CD8-positive, alpha-beta memory T cell (primary cell): Measurements from ENCODE around the gene KIAA1671. TPM values are rescaled to one million over a fixed set of nuclear protein-coding genes. Genes with fewer than 3 reads are reported as not detected.

Experiments
- CTCF ChIA-PET: fragments of 350-600 bp; sonication (Branson Sonifier 250); formaldehyde crosslinking; loops from one replicate; lab custom pipeline; 2021; ENCODE audit warnings: antibody characterized with exemption; lab: Charles Lee
- POLR2A ChIA-PET: fragments of 350-600 bp; sonication (Branson Sonifier 250); formaldehyde crosslinking; loops from one replicate; lab custom pipeline; 2021; ENCODE audit warnings: antibody characterized with exemption; lab: Charles Lee
- DNase-seq, 5 donors: peaks; one replicate each; pipeline versions ENCODE4 v3.0.0 to v3.0.0-alpha.2; 2020 to 2022; ENCODE audit warnings: mixed read lengths in 1 of 5
- H3K27ac ChIP-seq: one replicate; pipeline ENCODE4 v1.7.0; 2013; ENCODE audit warnings: low read depth, mild to moderate bottlenecking, low read length, moderate library complexity
- H3K27me3 ChIP-seq: 2 replicates; pipeline ENCODE4 v1.7.0; 2013; ENCODE audit warnings: low read length, mild to moderate bottlenecking; ENCODE audit not compliant: insufficient read depth, poor library complexity, severe bottlenecking
- H3K36me3 ChIP-seq: 2 replicates; pipeline ENCODE4 v1.7.0; 2013; ENCODE audit warnings: mild to moderate bottlenecking, low read length, moderate library complexity; ENCODE audit not compliant: insufficient read depth
- H3K4me1 ChIP-seq: 2 replicates; pipeline ENCODE4 v1.7.0; 2013; ENCODE audit warnings: mild to moderate bottlenecking, low read length, moderate library complexity; ENCODE audit not compliant: insufficient read depth
- H3K4me3 ChIP-seq: 2 replicates; pipeline ENCODE4 v1.7.0; 2013; ENCODE audit warnings: mild to moderate bottlenecking, low read length
- H3K9me3 ChIP-seq: 2 replicates; pipeline ENCODE4 v1.7.0; 2013; ENCODE audit warnings: mild to moderate bottlenecking, low read length
- H3K27ac Mint-ChIP-seq, 8 donors: one replicate each; pipeline ENCODE4 v1.8.0; 2020 to 2021; ENCODE audit warnings: mixed read lengths in 8 of 8, mild to moderate bottlenecking in 6 of 8, inconsistent platforms in 3 of 8, moderate library complexity in 3 of 8
- H3K27me3 Mint-ChIP-seq, 2 donors: one replicate each; pipeline ENCODE4 v1.8.0; 2020 to 2021; ENCODE audit warnings: mixed read lengths in 2 of 2, mild to moderate bottlenecking in 1 of 2, moderate library complexity in 1 of 2
- H3K36me3 Mint-ChIP-seq, 3 donors: one replicate each; pipeline ENCODE4 v1.8.0; 2020 to 2021; ENCODE audit warnings: mixed read lengths in 3 of 3, inconsistent platforms in 1 of 3, mild to moderate bottlenecking in 1 of 3
- H3K4me1 Mint-ChIP-seq, 3 donors: one replicate each; pipeline ENCODE4 v1.8.0; 2020 to 2021; ENCODE audit warnings: mixed read lengths in 3 of 3, inconsistent platforms in 1 of 3, mild to moderate bottlenecking in 1 of 3
- H3K4me3 Mint-ChIP-seq, 7 donors: one replicate each; pipeline ENCODE4 v1.8.0; 2020 to 2021; ENCODE audit warnings: mixed read lengths in 7 of 7, mild to moderate bottlenecking in 6 of 7, moderate library complexity in 4 of 7, inconsistent platforms in 2 of 7
- H3K9me3 Mint-ChIP-seq, 5 donors: one replicate each; pipeline ENCODE4 v1.8.0; 2020 to 2022; ENCODE audit warnings: mixed read lengths in 5 of 5, mild to moderate bottlenecking in 3 of 5, moderate library complexity in 2 of 5, inconsistent platforms in 1 of 5
- polyA plus RNA-seq: library from polyadenylated mRNA; unstranded; fragments of 300-500 nt; fragmentation: Illumina TruSeq; gene quantifications from one replicate; pipeline ENCODE4 v1.2.3, GENCODE V29; 2021
- total RNA-seq, 2 experiments: library from RNA; stranded (reverse); gene quantifications; one replicate each; pipeline ENCODE4 v1.2.3, GENCODE V29; 2021

KIAA1671 gene
- total and polyA plus RNA-seq, 3 experiments from 2014 or later, result 2.6 to 14.7 (median 13.8) TPM

GRCh38 chr22:25032066-25032465 lies 79.5 kb downstream of the KIAA1671 start:
- no peaks in the 10 kb centered on the region for H3K9me3 Mint-ChIP-seq
- no peaks in the 10 kb centered on the region for H3K9me3 ChIP-seq
- H3K36me3 Mint-ChIP-seq, result no peaks in the 10 kb centered on the region
- H3K27ac ChIP-seq, result no peak overlapping the region
- no peaks in the 10 kb centered on the region for H3K27me3 ChIP-seq
- ChIA-PET POLR2A (no interaction called here), CTCF (interaction anchor here (2.0 kb wide), 1 partner anchor 16 kb away, joined by 5 read pairs; no protein-coding TSS in a partner anchor)
- no peaks in the 10 kb centered on the region for H3K4me1 ChIP-seq
- no peak for DNase-seq
- H3K4me3 Mint-ChIP-seq, result no peak overlapping the region
- peaks cover 0 to 4% (median 3%) of the 10 kb centered on the region in 3 donors for H3K4me1 Mint-ChIP-seq
- H3K27ac Mint-ChIP-seq, result no peak overlapping the region
- H3K36me3 ChIP-seq, result no peaks in the 10 kb centered on the region
- peaks cover 2 to 10% of the 10 kb centered on the region in 2 donors for H3K27me3 Mint-ChIP-seq
- no peak overlapping the region for H3K4me3 ChIP-seq

DNA sequence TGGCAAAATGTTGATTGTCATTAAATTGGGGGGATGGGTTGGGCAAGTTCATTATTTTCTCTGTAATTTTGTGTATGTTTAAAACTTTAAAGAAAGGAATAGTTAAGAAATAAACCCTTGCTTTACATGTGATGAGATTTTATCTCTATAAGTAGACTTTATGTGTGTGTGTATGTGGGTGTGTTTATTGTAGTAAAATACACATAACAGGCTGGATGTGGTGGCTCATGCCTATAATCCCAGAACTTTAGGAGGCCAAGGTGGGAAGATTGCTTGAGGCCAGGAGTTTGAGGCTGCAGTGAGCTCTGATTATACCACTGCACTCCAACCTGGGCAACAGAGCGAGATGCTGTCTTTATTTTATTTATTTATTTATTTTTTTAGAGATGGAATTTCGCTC lies 83.2 kb downstream of the KIAA1671 start:
- ChIA-PET POLR2A (no interaction called here), CTCF (interaction anchor here (1.0 kb wide), 1 partner anchor 13 kb away, joined by 3 read pairs; no protein-coding TSS in a partner anchor)
- H3K9me3 ChIP-seq, result no peaks in the 10 kb centered on the region
- H3K4me3 Mint-ChIP-seq, result no peak overlapping the region
- H3K4me3 ChIP-seq, result no peak overlapping the region
- H3K4me1 ChIP-seq, result no peaks in the 10 kb centered on the region
- no peak overlapping the region for H3K27ac Mint-ChIP-seq
- H3K4me1 Mint-ChIP-seq, result peaks cover 0 to 4% (median 3%) of the 10 kb centered on the region in 3 donors
- no peak overlapping the region for H3K27ac ChIP-seq
- no peak for DNase-seq
- no peaks in the 10 kb centered on the region for H3K36me3 Mint-ChIP-seq
- no peaks in the 10 kb centered on the region for H3K27me3 ChIP-seq
- H3K9me3 Mint-ChIP-seq, result no peaks in the 10 kb centered on the region
- no peaks in the 10 kb centered on the region for H3K36me3 ChIP-seq
- H3K27me3 Mint-ChIP-seq, result peaks cover 5 to 19% of the 10 kb centered on the region in 2 donors

DNA sequence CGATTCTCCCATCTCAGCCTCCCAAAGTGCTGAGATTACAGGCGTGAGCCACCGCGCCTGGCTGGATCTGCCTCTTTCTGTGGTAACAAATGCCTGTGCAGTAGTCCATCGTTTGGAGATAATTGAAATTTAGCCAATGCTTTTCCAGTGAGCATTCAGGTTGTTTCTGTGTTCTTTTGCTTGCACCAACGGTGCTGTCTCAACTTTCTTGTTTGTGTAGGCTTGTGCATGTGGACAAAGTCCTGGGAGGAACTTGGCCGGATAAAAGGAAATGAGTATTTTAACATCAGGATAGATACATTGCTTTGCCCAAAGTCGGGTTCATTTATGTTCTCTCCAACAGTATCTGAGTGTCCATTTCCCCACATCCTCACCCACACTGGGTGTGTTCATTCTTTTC lies 85.7 kb downstream of the KIAA1671 start:
- H3K27ac Mint-ChIP-seq, result no peak overlapping the region

DNA sequence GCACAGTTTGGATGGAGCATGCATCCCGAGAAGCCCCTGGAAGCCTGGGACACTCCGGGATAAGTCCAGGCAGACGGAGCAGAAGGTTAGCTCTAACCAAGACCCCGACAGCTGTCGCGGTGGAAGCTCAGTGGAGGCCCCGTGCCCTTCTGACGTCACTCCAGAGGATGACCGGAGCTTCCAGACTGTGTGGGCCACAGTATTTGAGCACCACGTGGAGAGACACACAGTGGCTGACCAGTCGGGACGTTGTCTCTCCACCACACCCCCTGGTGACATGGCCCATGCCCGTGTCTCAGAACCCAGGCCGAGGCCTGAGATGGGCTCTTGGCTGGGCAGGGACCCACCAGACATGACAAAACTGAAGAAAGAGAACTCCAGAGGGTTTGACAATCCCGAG lies 86.3 kb downstream of the KIAA1671 start:
- no peak for DNase-seq
- no peaks in the 10 kb centered on the region for H3K9me3 ChIP-seq
- H3K4me1 ChIP-seq, result no peaks in the 10 kb centered on the region
- H3K36me3 ChIP-seq, result no peaks in the 10 kb centered on the region
- Mint-ChIP-seq H3K27ac (no peak overlapping the region), H3K9me3 (no peaks in the 10 kb centered on the region), H3K4me3 (no peak overlapping the region), H3K27me3 (peaks cover 5 to 19% of the 10 kb centered on the region in 2 donors), H3K36me3 (no peaks in the 10 kb centered on the region), H3K4me1 (peaks cover 0 to 4% (median 3%) of the 10 kb centered on the region in 3 donors)
- no peaks in the 10 kb centered on the region for H3K27me3 ChIP-seq
- H3K4me3 ChIP-seq, result no peak overlapping the region
- POLR2A ChIA-PET, result no interaction called here
- CTCF ChIA-PET, result no interaction called here
- H3K27ac ChIP-seq, result no peak overlapping the region

More for the DNA sequence above, 85.7 kb downstream of the KIAA1671 start:
- Histone ChIP-seq H3K9me3 (no peaks in the 10 kb centered on the region), H3K4me3 (no peak overlapping the region), H3K36me3 (no peaks in the 10 kb centered on the region), H3K27ac (no peak overlapping the region), H3K27me3 (no peaks in the 10 kb centered on the region), H3K4me1 (no peaks in the 10 kb centered on the region)
- ChIA-PET POLR2A (no interaction called here), CTCF (no interaction called here)
- H3K27me3 Mint-ChIP-seq, result peaks cover 5 to 19% of the 10 kb centered on the region in 2 donors
- H3K4me1 Mint-ChIP-seq, result peaks cover 0 to 4% (median 3%) of the 10 kb centered on the region in 3 donors
- H3K9me3 Mint-ChIP-seq, result no peaks in the 10 kb centered on the region
- no peaks in the 10 kb centered on the region for H3K36me3 Mint-ChIP-seq
- no peak overlapping the region for H3K4me3 Mint-ChIP-seq
- DNase-seq, result no peak

- Histone ChIP-seq H3K27ac (no peak overlapping the region), H3K4me3 (no peak overlapping the region), H3K9me3 (no peaks in the 10 kb centered on the region), H3K27me3 (no peaks in the 10 kb centered on the region), H3K36me3 (no peaks in the 10 kb centered on the region), H3K4me1 (no peaks in the 10 kb centered on the region)
- H3K4me3 Mint-ChIP-seq, result no peak overlapping the region
- H3K9me3 Mint-ChIP-seq, result no peaks in the 10 kb centered on the region
- peaks cover 3 to 18% of the 10 kb centered on the region in 2 donors for H3K27me3 Mint-ChIP-seq
- H3K4me1 Mint-ChIP-seq, result peaks cover 0 to 3% (median 2%) of the 10 kb centered on the region in 3 donors
- no peak for DNase-seq
- H3K36me3 Mint-ChIP-seq, result no peaks in the 10 kb centered on the region
- H3K27ac Mint-ChIP-seq, result peak overlapping the region in 1 of 8 donors; percentile 74
- CTCF ChIA-PET, result no interaction called here
- POLR2A ChIA-PET, result no interaction called here
Measured at GRCh38 chr22:25039255-25039654, 86.7 kb downstream of the KIAA1671 start.

DNA sequence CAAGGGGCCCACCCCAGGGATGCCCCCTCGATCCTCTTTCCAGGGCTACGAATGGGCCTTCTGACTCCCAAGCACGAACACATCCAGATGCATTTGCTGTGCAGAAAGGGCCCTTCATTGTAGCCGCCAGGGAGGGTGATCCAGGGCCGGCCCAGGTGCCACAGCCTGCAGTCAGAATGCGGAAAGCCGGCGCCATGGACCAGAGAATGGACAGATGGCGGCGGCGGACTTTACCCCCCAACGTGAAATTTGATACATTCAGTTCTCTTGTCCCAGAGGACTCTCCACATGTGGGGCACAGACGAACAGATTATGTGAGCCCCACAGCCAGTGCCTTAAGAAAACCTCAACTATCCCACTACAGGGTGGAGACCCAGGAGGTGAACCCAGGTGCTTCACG lies 87.2 kb downstream of the KIAA1671 start:
- Histone ChIP-seq H3K9me3 (no peaks in the 10 kb centered on the region), H3K27me3 (no peaks in the 10 kb centered on the region), H3K4me1 (no peaks in the 10 kb centered on the region), H3K27ac (no peak overlapping the region), H3K36me3 (no peaks in the 10 kb centered on the region), H3K4me3 (no peak overlapping the region)
- no peaks in the 10 kb centered on the region for H3K9me3 Mint-ChIP-seq
- H3K27ac Mint-ChIP-seq, result no peak overlapping the region
- no peaks in the 10 kb centered on the region for H3K4me1 Mint-ChIP-seq
- no peak for DNase-seq
- CTCF ChIA-PET, result no interaction called here
- no peaks in the 10 kb centered on the region for H3K36me3 Mint-ChIP-seq
- peaks cover 2 to 14% of the 10 kb centered on the region in 2 donors for H3K27me3 Mint-ChIP-seq
- H3K4me3 Mint-ChIP-seq, result no peak overlapping the region
- POLR2A ChIA-PET, result no interaction called here

- H3K27me3 Mint-ChIP-seq, result no peaks in the 10 kb centered on the region
- H3K36me3 Mint-ChIP-seq, result no peaks in the 10 kb centered on the region
- H3K36me3 ChIP-seq, result no peaks in the 10 kb centered on the region
- no peak for DNase-seq
- no peaks in the 10 kb centered on the region for H3K27me3 ChIP-seq
- H3K27ac ChIP-seq, result no peak overlapping the region
- POLR2A ChIA-PET, result no interaction called here
- H3K4me1 Mint-ChIP-seq, result no peaks in the 10 kb centered on the region
- H3K4me1 ChIP-seq, result no peaks in the 10 kb centered on the region
- H3K27ac Mint-ChIP-seq, result no peak overlapping the region
- H3K9me3 Mint-ChIP-seq, result no peaks in the 10 kb centered on the region
- H3K9me3 ChIP-seq, result no peaks in the 10 kb centered on the region
- H3K4me3 Mint-ChIP-seq, result no peak overlapping the region
- no peak overlapping the region for H3K4me3 ChIP-seq
- CTCF ChIA-PET, result no interaction called here
Measured at GRCh38 chr22:25045159-25045558, 92.6 kb downstream of the KIAA1671 start.

DNA sequence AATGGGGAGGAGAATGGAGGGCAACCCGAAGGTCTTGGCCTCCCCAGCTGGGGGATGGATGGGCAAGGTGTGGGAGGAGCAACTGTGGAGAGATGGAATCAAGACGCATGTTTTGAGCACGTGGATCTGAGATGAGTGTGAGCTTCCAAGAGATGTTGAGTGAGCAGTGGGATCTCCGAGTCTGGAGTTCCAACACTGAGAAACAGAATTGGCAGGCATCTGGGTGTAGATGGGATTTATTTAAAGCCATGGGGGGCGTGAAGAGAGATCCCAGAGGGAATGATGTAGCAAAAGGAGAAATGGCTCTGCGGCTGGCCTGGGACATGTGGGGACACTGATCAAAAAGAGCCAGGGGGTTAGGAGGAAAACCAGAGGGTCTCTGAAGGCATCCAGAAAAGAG lies 95.6 kb downstream of the KIAA1671 start:
- Mint-ChIP-seq H3K4me1 (no peaks in the 10 kb centered on the region), H3K36me3 (peaks cover 0 to 9% (median 0%) of the 10 kb centered on the region in 3 donors), H3K4me3 (no peak overlapping the region), H3K27ac (peak overlapping the region in 1 of 8 donors; percentile 19), H3K9me3 (peaks cover 4 to 13% (median 6%) of the 10 kb centered on the region in 5 donors), H3K27me3 (no peaks in the 10 kb centered on the region)
- CTCF ChIA-PET, result interaction anchor here (0.8 to 5.8 kb wide), 12 partner anchors 9 to 110 kb away, joined by 3 to 26 read pairs (median 4); partner anchors contain the start of gene KIAA1671
- Histone ChIP-seq H3K4me3 (no peak overlapping the region), H3K36me3 (no peaks in the 10 kb centered on the region), H3K27ac (no peak overlapping the region), H3K4me1 (no peaks in the 10 kb centered on the region), H3K9me3 (no peaks in the 10 kb centered on the region), H3K27me3 (no peaks in the 10 kb centered on the region)
- no peak for DNase-seq
- POLR2A ChIA-PET, result no interaction called here
